Activated CD4-positive, CD25-positive, alpha-beta regulatory T cell treated with anti-CD3 and anti-CD28 coated beads, Interleukin-2, amount 50 U/mL, for 72 hours (primary cell): Measurements from ENCODE around the gene ZMYND11.
"Not testable (repeated sequence)": the region's sequence is repeated elsewhere in the genome, so short reads cannot be mapped to it uniquely, and the experiment has no call there.

Experiments
- DNase-seq: peaks from one replicate; pipeline ENCODE4 v3.0.0; 2021

ZMYND11 gene

DNA sequence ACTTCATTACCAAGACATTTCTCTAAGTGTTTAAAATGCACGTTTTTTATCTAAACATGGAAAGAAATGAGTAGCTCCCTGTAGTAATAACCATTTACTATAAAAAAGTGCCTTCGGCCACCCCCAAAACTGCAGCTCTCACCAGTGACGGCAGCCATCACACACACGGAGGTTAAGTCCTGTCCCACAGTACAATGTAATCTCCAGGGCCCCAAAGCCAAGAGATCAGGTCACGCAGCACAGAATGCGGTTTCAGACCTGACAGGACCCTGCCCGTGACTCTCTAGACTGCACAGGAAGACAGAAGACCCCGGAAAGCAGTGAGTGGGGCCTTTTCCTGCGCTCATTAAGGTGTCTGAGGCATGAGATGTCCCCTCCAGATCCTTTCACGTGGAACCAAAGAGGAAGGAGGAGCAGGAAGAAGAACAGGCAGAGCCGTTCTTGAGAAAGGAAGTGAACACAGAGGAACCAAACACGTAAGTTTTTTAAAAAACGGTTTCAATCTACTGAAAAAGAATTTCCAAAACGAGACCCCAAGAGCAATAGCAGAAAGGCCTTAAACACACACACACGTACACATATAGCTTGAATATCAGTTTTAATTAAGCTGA, 125.7 kb downstream of the ZMYND11 start:
- DNase-seq, result no peak

DNA sequence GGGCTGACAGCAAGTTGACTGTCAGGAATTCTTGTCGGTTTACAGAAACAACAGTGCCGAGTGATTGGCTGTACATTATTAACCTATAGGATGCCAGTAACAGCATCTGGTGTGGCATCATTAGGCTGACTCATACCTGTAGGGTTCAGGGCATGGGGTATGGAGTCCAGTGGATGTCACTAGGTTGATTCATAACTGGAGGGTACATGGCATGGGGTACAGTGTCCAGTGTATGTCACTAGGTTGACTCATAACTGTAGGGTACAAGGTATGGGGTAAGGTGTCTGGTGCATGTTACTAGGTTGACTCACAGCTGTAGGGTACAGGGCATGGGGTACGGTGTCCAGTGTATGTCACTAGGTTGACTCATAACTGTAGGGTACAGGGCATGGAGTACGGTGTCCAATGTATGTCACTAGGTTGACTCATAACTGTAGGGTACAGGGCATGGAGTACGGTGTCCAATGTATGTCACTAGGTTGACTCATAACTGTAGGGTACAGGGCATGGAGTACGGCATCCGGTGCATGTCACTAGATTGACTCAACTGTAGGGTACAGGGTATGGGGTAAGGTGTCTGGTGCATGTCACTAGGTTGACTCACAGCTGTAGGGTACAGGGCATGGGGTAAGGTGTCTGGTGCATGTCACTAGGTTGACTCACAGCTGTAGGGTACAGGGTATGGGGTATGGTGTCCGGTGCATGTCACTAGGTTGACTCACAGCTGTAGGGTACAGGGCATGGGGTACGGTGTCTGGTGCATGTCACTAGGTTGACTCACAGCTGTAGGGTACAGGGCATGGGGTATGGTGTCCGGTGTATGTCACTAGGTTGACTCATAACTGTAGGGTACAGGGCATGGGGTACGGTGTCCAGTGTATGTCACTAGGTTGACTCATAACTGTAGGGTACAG, 129.2 kb downstream of the ZMYND11 start:
- DNase-seq, result not testable (repeated sequence)

DNA sequence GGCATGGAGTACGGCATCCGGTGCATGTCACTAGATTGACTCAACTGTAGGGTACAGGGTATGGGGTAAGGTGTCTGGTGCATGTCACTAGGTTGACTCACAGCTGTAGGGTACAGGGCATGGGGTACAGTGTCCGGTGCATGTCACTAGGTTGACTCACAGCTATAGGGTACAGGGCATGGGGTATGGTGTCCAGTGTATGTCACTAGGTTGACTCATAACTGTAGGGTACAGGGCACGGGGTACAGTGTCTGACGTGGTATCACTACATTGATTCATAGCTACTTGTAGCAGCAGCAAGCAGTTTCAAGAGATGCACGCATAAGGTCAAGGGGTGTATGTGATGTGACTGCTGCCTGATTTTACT, 129.8 kb downstream of the ZMYND11 start:
- DNase-seq, result not testable (repeated sequence)

- DNase-seq, result not testable (repeated sequence)
Measured at GRCh38 chr10:265816-266588, 130.7 kb downstream of the ZMYND11 start.

DNA sequence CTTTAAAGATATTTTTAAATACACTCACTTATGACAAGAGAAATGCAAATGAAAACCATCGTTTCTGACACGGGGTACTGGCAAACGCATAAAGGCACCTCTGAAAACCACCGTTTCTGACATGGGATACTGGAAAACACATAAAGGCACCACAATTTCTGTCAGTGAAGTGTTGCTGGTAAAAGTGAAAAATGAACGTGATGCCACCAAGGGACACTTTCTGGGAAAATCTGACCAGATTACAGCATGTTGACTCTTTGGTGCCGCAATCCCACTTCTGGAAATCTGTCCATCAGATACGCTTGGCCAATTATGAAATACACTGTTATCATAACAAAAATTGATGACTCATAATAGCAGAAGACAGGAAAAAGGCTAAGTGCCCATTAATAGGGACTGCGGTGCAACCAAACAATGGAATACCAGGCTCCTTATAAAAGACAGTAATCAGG, 131.7 kb downstream of the ZMYND11 start:
- no peak for DNase-seq

DNA sequence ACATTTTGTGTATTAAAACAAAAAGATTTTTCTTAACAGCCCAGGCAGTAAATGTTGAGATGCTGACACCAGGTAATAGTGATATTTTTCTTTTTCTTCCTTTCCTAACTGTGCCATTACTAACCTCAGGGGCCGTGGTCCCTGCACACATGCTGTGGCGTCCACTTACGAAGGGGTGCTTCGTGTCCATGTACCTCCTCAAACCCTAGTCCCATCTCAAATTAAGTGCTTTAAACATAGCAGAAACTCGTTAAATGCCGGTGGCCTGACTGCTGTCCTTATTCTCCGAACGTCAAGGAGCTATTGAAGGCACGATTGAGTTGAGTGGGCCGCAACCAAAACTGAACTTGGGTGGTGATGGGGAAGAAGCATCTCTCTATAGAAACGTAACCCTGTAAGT, 132.4 kb downstream of the ZMYND11 start:
- DNase-seq, result no peak

DNA sequence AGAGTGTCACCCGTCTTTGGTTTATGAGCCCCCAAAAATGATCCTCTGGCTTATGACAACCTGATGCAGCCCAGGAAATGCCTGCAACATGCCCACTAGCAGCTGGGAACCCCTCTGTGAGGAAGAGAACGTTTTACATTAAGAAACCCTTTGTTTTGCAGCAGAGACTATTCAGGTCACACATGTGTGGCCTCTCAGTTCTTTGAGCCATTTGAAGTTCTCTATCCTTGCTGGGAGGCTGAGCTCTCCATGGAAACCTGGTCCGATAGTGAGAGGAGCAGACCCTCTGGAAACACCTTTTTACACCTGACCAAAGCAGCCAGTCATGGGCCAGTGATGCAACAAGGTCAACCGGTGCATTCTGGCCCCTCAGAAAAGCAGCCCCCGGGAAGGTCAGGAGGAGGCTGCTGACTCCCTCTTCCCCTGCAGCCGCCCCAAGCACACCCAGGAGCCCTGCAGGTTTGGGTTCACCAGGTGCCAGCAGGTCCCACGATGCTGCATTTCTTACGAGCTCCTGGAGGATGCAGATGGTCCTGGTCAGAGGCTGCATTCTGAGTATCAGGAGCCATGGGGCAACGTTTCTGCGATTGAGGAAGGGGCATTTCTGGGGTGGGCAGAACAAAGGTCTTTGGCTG, 134.3 kb downstream of the ZMYND11 start:
- no peak for DNase-seq

- DNase-seq, result no peak
Measured at GRCh38 chr10:271201-271600, 135.9 kb downstream of the ZMYND11 start.

GRCh38 chr10:271722-272121, 136.5 kb downstream of the ZMYND11 start:
- no peak for DNase-seq

- DNase-seq, result no peak
Measured at GRCh38 chr10:273088-273487, 137.8 kb downstream of the ZMYND11 start.

- no peak for DNase-seq
Measured at GRCh38 chr10:274866-275265, 139.6 kb downstream of the ZMYND11 start.

- DNase-seq, result no peak
Measured at GRCh38 chr10:275680-276079, 140.4 kb downstream of the ZMYND11 start.

GRCh38 chr10:277963-278362, 142.7 kb downstream of the ZMYND11 start:
- DNase-seq, result no peak

- no peak for DNase-seq
Measured at GRCh38 chr10:278707-279106, 143.5 kb downstream of the ZMYND11 start.

DNA sequence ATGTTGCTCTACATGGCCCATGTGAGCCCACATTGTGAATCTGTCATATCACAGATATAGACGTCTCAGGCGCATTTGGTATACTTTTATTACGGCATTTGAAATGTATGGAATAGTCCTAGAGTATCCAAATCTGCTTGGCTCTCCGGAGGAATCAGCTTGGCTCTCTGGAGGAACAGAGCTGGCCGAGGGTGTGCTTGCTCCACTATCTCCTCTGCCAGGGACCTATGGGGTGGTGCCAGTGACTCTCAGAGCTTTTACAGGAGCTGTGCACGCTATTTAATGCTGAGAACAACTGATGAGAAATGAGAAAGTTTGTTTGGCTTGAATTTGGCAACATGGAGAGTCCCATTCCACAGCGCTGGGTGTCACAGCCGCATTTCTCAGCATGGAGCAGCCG, 144.0 kb downstream of the ZMYND11 start:
- DNase-seq, result no peak

DNA sequence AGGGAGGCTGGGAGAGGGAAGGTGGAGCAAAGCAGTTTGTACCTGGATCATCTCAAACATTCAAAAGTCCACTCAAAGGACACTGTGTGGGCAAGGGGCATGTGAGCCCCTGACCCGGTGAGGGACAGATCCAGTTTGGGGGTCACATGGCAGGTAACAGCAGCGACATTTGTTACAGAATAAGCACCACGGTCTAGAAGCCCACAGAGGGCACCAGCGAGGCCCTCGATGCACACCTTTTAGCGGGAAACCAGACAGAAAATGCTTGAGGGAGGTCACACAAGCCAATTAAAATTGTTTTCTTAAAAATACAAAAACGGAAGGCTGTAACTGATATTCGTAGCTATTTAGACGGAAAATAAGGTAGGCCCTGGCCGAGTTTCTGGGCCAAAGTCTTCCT, 144.4 kb downstream of the ZMYND11 start:
- DNase-seq, result no peak

GRCh38 chr10:282294-283139, 147.3 kb downstream of the ZMYND11 start:
- DNase-seq, result no peak

DNA sequence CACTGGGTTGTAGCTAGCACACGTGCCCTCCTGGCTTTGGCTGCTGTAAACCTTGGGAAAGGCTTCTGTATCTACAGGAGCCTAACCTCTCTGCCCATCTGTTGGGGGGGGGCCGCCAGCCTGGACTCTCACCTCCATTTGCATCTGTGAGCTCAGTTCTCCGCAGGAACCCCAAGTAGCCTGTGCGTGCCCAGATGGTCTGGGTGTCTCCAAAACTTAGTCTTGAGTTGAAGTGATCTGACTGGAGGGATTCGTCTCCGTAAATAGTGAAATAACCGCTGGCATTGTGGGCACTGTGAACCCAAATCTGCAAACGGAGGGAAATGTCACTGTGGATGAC, 147.9 kb downstream of the ZMYND11 start:
- no peak for DNase-seq

GRCh38 chr10:283916-284356, 148.7 kb downstream of the ZMYND11 start:
- DNase-seq, result no peak

DNA sequence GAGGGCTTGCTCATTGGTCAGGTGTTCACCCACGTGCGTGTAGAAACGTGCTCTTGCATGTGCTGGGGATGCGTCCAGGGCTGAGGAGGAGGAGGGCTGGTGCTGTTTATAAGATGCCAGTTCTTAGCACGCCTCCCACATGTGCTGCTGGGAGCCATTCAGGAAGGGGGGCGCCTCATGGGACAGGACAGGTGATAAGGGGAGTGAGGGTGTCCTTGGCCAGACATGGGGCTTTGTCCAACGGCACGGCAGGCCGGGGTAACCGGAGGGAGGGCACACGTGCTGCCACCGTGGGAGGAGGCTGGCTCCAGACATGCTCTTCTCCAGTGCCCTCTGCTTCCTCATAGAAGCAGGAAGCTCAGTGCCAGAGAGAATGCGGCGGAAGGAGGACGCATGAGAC, 150.0 kb downstream of the ZMYND11 start:
- DNase-seq, result no peak

DNA sequence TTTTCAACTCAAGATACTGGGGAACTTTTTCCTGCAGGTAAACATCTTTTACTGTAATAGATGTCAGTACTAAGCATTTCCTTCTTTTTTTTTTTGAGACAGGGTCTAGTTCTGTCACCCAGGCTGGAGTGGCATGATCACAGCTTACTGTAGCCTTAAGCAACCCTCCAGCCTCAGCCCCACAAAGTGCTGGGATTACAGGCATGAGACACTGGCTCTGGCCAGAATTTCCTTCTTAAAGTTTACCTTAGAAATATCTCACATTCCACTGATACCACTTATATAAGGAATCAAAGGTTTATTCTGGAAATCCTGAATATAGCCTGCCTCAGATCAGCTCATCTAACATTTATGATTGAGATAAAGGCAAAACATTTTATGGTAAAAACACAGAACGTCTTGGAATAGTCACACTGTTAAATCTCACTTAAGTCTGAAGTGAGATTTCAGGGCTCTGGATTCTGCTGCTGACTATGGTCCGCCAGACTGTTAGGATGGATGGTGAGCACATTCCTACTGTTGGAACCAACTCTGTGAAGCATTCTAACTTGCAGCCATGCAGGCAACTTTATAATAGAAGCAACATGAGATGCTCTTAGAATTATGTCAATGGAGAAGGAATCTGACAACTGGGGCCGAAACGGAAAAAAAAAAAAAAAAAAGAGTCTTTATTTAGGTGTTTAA, 151.9 kb downstream of the ZMYND11 start:
- no peak for DNase-seq

- no peak for DNase-seq
Measured at GRCh38 chr10:287814-288213, 152.6 kb downstream of the ZMYND11 start.
